ENCODE data around the gene DHX30.
"Not testable (repeated sequence)": the region's sequence is repeated elsewhere in the genome, so short reads cannot be mapped to it uniquely, and the experiment has no call there.

Gene DHX30

DNA sequence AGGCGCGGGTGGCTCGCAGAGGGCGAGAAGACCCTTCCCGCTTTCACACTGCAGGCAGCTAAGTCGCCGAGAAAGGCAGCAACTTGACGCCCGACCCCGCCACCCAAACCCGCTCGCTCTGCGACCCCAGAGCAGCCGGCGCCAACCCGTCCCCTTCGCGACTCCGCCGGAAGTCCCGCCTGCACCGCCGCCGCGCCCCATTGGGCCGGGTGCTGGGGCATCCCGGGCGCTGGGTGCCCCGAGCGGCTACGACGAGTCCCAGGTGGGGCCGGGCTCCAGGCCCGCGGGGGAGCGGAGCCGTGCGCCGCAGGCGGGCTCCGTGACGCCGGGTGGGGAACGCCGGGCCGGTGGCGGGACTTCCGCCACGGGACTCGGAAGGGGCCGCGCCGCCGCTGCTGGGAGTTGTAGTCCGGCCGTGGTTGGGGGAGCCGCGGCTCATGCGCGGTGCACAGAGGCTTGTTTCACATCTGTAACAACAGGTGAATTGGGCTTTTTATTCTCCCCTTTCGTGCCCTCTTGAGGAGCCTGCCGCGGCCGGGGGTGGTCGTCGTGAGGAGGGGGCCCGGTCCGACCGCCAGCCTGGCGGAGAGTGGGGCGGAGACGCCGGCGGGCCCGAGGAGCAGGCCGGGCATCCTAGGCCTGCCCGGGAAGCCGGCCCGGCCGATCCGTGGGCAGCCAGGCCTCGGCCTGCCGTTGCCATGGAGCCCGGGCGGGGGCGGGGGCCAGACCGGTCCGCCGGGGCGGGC lies at the start of gene DHX30 (continued):
- TF ChIP-seq, protein P1, sequence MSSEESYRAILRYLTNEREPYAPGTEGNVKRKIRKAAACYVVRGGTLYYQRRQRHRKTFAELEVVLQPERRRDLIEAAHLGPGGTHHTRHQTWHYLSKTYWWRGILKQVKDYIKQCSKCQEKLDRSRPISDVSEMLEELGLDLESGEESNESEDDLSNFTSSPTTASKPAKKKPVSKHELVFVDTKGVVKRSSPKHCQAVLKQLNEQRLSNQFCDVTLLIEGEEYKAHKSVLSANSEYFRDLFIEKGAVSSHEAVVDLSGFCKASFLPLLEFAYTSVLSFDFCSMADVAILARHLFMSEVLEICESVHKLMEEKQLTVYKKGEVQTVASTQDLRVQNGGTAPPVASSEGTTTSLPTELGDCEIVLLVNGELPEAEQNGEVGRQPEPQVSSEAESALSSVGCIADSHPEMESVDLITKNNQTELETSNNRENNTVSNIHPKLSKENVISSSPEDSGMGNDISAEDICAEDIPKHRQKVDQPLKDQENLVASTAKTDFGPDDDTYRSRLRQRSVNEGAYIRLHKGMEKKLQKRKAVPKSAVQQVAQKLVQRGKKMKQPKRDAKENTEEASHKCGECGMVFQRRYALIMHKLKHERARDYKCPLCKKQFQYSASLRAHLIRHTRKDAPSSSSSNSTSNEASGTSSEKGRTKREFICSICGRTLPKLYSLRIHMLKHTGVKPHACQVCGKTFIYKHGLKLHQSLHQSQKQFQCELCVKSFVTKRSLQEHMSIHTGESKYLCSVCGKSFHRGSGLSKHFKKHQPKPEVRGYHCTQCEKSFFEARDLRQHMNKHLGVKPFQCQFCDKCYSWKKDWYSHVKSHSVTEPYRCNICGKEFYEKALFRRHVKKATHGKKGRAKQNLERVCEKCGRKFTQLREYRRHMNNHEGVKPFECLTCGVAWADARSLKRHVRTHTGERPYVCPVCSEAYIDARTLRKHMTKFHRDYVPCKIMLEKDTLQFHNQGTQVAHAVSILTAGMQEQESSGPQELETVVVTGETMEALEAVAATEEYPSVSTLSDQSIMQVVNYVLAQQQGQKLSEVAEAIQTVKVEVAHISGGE (tag by site-specific recombination; conservative IDR thresholded peaks at IDR 0.05; ENCODE audit: low read depth), result peak; percentile 83
- TF ChIP-seq, protein P2, sequence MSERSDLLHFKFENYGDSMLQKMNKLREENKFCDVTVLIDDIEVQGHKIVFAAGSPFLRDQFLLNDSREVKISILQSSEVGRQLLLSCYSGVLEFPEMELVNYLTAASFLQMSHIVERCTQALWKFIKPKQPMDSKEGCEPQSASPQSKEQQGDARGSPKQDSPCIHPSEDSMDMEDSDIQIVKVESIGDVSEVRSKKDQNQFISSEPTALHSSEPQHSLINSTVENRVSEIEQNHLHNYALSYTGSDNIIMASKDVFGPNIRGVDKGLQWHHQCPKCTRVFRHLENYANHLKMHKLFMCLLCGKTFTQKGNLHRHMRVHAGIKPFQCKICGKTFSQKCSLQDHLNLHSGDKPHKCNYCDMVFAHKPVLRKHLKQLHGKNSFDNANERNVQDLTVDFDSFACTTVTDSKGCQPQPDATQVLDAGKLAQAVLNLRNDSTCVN (tag by site-specific recombination; optimal IDR thresholded peaks at IDR 0.05), result peak; percentile 52
- TF ChIP-seq ZFHX2 (tag by site-specific recombination; conservative IDR thresholded peaks at IDR 0.05), result peak; percentile 75

DNA sequence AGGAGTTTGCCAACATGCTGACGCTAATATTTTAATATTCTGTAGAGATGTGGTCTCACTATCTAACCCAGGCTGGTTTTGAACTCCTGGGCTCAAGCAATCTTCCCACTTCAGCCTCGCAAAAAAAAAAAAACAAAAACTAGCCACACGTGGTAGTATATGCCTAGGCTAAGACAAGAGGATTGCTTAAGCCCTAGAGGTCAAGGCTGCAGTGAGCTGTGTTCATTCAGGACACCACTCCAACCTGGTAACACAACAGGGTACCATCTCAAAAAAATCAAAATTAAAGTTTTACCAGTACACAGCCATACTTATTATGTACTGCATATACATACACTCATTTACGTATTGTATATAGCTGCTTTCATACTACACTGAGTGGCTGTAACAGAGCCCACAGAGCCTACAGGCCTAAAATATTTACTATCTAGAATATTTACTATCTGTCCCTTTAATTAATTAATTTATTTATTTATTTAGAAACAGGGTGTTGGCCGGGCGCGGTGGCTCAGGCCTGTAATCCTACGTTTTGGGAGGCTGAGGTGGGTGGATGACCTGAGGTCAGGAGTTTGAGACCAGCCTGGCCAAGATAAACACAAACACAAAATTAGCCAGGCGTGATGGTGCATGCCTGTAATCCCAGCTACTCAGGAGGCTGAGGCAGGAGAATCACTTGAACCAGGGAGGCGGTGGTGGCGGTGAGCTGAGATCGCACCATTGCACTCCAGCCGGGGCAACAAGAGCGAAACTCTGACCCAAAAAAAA lies 44.5 kb upstream of the DHX30 start:
- Histone ChIP-seq H3K4me1 (ENCODE audit: control insufficient read depth, insufficient read depth, low read length) (no peaks in the 10 kb centered on the region), H3K4me3 (ENCODE audit: low read depth, low read length) (no peak overlapping the region), H3K36me3 (ENCODE audit: control insufficient read depth in 2 of 2, insufficient read depth in 1 of 2, low read length in 2 of 2) (peaks cover 8 to 23% of the 10 kb centered on the region in 2 experiments; a peak in 2 of 3 replicates), H3K27ac (ENCODE audit: extremely low read depth, low read depth, low read length) (no peak overlapping the region), H3K9me3 (ENCODE audit: control insufficient read depth, insufficient read depth, low read depth, low read length) (no peaks in the 10 kb centered on the region)
- TF ChIP-seq, protein P3, sequence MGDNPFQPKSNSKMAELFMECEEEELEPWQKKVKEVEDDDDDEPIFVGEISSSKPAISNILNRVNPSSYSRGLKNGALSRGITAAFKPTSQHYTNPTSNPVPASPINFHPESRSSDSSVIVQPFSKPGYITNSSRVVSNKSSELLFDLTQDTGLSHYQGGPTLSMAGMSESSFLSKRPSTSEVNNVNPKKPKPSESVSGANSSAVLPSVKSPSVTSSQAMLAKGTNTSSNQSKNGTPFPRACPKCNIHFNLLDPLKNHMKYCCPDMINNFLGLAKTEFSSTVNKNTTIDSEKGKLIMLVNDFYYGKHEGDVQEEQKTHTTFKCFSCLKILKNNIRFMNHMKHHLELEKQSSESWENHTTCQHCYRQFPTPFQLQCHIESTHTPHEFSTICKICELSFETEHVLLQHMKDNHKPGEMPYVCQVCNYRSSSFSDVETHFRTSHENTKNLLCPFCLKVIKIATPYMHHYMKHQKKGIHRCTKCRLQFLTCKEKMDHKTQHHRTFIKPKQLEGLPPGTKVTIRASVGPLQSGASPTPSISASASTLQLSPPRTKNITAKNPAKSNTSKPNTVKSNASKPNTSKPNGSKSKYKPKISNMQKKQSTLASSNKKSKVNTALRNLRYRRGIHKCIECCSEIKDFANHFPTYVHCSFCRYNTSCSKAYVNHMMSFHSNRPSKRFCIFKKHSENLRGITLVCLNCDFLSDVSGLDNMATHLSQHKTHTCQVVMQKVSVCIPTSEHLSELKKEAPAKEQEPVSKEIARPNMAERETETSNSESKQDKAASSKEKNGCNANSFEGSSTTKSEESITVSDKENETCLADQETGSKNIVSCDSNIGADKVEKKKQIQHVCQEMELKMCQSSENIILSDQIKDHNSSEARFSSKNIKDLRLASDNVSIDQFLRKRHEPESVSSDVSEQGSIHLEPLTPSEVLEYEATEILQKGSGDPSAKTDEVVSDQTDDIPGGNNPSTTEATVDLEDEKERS (tag by site-specific recombination; IDR thresholded peaks at IDR 0.05), result no peak
- peak; percentile 24; the same call in 1 of the 2 replicates for TF ChIP-seq OSR2 (tag by site-specific recombination; IDR thresholded peaks at IDR 0.05)
- ChIA-PET POLR2A (no interaction called here), CTCF (no interaction called here)

DNA sequence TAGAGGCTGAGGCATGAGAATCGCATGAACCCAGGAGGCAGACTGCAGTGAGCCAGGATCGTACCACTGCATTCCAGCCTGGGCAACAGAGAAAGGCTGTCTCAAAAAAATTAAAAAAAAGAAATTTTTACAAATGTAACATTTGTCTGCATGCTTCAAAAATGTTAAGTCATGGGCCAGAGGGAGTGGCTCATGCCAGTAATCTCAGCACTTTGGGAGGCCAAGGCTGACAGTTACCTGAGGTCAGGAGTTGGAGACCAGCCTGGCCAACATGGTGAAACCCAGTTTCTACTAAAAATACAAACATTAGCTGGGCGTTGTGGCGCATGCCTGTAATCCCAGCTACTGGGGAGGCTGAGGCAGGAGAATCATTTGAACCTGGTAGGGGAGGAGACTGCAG lies 42.7 kb upstream of the DHX30 start:
- H3K9me3 ChIP-seq (ENCODE audit: control insufficient read depth, insufficient read depth, low read depth, low read length); CTCF ChIA-PET; H3K4me3 ChIP-seq (ENCODE audit: low read depth, low read length); H3K27ac ChIP-seq (ENCODE audit: extremely low read depth, low read depth, low read length); H3K4me1 ChIP-seq (ENCODE audit: control insufficient read depth, insufficient read depth, low read length): not testable (repeated sequence)
- POLR2A ChIA-PET, result interaction anchor here (0.6 to 0.7 kb wide), 2 partner anchors 18 to 24 kb away, joined by 3 to 4 read pairs; no protein-coding TSS in a partner anchor
- H3K36me3 ChIP-seq (ENCODE audit: control insufficient read depth in 2 of 2, insufficient read depth in 1 of 2, low read length in 2 of 2), result peaks cover 13 to 34% of the 10 kb centered on the region in 2 experiments

DNA sequence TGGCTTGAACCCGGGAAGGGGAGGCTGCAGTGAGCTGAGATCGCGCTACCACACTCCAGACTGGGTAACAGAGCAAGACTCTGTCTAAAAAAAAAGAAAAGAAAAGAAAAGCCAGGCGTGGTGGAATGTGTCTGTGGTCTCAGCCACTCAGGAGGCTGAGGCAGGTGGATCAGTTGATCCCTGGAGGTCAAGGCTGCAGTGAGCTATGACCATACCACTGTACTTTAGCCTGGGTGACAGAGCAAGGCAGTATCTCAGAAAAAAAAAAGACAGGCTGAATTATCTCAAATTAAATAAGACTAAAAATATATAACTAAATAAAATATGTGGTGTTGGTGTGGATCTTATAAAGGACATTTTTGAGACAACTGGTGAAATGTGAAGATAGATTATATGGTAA lies 41.9 kb upstream of the DHX30 start:
- no peak overlapping the region for H3K27ac ChIP-seq (ENCODE audit: extremely low read depth, low read depth, low read length)
- no peak overlapping the region for H3K4me3 ChIP-seq (ENCODE audit: low read depth, low read length)
- peaks cover 13 to 34% of the 10 kb centered on the region in 2 experiments for H3K36me3 ChIP-seq (ENCODE audit: control insufficient read depth in 2 of 2, insufficient read depth in 1 of 2, low read length in 2 of 2)
- no peaks in the 10 kb centered on the region for H3K9me3 ChIP-seq (ENCODE audit: control insufficient read depth, insufficient read depth, low read depth, low read length)
- POLR2A ChIA-PET, result interaction anchor here (0.6 kb wide), 1 partner anchor 17 kb away, joined by 4 read pairs; no protein-coding TSS in a partner anchor
- H3K4me1 ChIP-seq (ENCODE audit: control insufficient read depth, insufficient read depth, low read length), result no peaks in the 10 kb centered on the region; the same call in 1 of the 2 replicates
- CTCF ChIA-PET, result interaction anchor here (1.1 kb wide), 1 partner anchor 10 kb away, joined by 5 read pairs; no protein-coding TSS in a partner anchor
- TF ChIP-seq ZBTB17 (tag by site-specific recombination; IDR thresholded peaks at IDR 0.05), result no peak
- TF ChIP-seq ZFP37 (tag by site-specific recombination; IDR thresholded peaks at IDR 0.05), result no peak
- no peak for TF ChIP-seq ZNF121 (tag by site-specific recombination; IDR thresholded peaks at IDR 0.05)
- no peak for TF ChIP-seq ZNF416 (tag by site-specific recombination; IDR thresholded peaks at IDR 0.05)
- TF ChIP-seq, protein P4, sequence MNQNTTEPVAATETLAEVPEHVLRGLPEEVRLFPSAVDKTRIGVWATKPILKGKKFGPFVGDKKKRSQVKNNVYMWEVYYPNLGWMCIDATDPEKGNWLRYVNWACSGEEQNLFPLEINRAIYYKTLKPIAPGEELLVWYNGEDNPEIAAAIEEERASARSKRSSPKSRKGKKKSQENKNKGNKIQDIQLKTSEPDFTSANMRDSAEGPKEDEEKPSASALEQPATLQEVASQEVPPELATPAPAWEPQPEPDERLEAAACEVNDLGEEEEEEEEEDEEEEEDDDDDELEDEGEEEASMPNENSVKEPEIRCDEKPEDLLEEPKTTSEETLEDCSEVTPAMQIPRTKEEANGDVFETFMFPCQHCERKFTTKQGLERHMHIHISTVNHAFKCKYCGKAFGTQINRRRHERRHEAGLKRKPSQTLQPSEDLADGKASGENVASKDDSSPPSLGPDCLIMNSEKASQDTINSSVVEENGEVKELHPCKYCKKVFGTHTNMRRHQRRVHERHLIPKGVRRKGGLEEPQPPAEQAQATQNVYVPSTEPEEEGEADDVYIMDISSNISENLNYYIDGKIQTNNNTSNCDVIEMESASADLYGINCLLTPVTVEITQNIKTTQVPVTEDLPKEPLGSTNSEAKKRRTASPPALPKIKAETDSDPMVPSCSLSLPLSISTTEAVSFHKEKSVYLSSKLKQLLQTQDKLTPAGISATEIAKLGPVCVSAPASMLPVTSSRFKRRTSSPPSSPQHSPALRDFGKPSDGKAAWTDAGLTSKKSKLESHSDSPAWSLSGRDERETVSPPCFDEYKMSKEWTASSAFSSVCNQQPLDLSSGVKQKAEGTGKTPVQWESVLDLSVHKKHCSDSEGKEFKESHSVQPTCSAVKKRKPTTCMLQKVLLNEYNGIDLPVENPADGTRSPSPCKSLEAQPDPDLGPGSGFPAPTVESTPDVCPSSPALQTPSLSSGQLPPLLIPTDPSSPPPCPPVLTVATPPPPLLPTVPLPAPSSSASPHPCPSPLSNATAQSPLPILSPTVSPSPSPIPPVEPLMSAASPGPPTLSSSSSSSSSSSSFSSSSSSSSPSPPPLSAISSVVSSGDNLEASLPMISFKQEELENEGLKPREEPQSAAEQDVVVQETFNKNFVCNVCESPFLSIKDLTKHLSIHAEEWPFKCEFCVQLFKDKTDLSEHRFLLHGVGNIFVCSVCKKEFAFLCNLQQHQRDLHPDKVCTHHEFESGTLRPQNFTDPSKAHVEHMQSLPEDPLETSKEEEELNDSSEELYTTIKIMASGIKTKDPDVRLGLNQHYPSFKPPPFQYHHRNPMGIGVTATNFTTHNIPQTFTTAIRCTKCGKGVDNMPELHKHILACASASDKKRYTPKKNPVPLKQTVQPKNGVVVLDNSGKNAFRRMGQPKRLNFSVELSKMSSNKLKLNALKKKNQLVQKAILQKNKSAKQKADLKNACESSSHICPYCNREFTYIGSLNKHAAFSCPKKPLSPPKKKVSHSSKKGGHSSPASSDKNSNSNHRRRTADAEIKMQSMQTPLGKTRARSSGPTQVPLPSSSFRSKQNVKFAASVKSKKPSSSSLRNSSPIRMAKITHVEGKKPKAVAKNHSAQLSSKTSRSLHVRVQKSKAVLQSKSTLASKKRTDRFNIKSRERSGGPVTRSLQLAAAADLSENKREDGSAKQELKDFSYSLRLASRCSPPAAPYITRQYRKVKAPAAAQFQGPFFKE (tag by site-specific recombination; IDR thresholded peaks at IDR 0.05; ENCODE audit: borderline replicate concordance), result no peak
- TF ChIP-seq ZFP3 (tag by site-specific recombination; IDR thresholded peaks at IDR 0.05; ENCODE audit: low read depth), result no peak
- TF ChIP-seq SCRT2 (tag by site-specific recombination; IDR thresholded peaks at IDR 0.05), result no peak
